PC-9 (cell line): ENCODE data around the gene NFE2.

Source experiments
- EZH2 ChIP-seq: fragments of 200-600 bp; sonication (generic); IDR thresholded peaks from 2 replicates; pipeline ENCODE4 v1.8.0; 2017; ENCODE audit warnings: antibody characterized with exemption, low read depth
- TF ChIP-seq, protein P1 (sequence below): fragments of 200-600 bp; sonication (generic); conservative IDR thresholded peaks from 2 replicates; pipeline ENCODE4 v1.6.1; 2017; ENCODE audit warnings: mixed run types, antibody characterized with exemption, mild to moderate bottlenecking, moderate library complexity

DNA sequence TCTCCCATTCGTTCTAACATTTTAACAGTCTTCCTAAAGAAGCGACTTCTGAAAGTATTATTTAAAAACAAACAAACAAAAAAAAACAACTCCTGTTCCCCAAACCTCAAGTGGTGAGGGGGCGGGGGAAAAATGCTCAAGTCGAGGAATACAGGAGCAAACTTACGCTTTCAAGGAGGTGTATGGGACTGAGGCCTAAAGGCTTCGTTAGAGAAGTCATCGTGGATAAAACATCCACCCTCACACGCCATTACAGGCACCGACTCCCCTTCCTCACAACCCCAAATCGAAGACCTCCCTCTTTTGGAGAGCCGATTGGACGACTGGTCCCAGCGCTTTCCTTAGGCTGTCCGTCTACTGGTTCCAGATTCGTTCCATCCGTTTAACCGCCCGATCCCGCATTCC is 21.6 kb downstream of the NFE2 start:
- no peak for TF ChIP-seq EZH2
- TF ChIP-seq, protein P1, sequence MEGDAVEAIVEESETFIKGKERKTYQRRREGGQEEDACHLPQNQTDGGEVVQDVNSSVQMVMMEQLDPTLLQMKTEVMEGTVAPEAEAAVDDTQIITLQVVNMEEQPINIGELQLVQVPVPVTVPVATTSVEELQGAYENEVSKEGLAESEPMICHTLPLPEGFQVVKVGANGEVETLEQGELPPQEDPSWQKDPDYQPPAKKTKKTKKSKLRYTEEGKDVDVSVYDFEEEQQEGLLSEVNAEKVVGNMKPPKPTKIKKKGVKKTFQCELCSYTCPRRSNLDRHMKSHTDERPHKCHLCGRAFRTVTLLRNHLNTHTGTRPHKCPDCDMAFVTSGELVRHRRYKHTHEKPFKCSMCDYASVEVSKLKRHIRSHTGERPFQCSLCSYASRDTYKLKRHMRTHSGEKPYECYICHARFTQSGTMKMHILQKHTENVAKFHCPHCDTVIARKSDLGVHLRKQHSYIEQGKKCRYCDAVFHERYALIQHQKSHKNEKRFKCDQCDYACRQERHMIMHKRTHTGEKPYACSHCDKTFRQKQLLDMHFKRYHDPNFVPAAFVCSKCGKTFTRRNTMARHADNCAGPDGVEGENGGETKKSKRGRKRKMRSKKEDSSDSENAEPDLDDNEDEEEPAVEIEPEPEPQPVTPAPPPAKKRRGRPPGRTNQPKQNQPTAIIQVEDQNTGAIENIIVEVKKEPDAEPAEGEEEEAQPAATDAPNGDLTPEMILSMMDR, result no peak
